GM21447 (cell line): ENCODE data around the gene EML3.

Source experiments
- ATAC-seq: cut with Tn5 transposase; IDR thresholded peaks from one replicate; pipeline ENCODE4 v1.9.1; 2021; ENCODE audit not compliant: unreplicated experiment

Gene EML3

GRCh38 chr11:62553839-62554361 lies 58.7 kb downstream of the EML3 start:
- no peak for ATAC-seq

- no peak for ATAC-seq
These were observed 59.3 kb downstream of the EML3 start for GRCh38 chr11:62553080-62553838.

- ATAC-seq: no peak
These were observed 60.0 kb downstream of the EML3 start for GRCh38 chr11:62552485-62553079.
